T-helper 2 cell treated with Interferon-gamma antibody and Interleukin-4, amounts not matched to agents 5 μg/mL and 100 μg/mL, for 36 hours (primary cell): ENCODE results near the gene MGMT.

Source experiments
- DNase-seq: peaks from one replicate; pipeline ENCODE4 v3.0.0; 2021; ENCODE audit warnings: low spot score
- H3K27ac Mint-ChIP-seq: one replicate; pipeline ENCODE4 v1.8.0; 2021; ENCODE audit warnings: mild to moderate bottlenecking, mixed read lengths
- H3K27me3 Mint-ChIP-seq: one replicate; pipeline ENCODE4 v1.8.0; 2021; ENCODE audit warnings: low read depth, mixed read lengths
- H3K36me3 Mint-ChIP-seq: one replicate; pipeline ENCODE4 v1.8.0; 2021; ENCODE audit warnings: low read depth, mixed read lengths
- H3K4me1 Mint-ChIP-seq: one replicate; pipeline ENCODE4 v1.8.0; 2021; ENCODE audit warnings: low read depth, mixed read lengths
- H3K4me3 Mint-ChIP-seq: one replicate; pipeline ENCODE4 v1.8.0; 2022; ENCODE audit warnings: mild to moderate bottlenecking, moderate library complexity, mixed read lengths
- H3K9me3 Mint-ChIP-seq: one replicate; pipeline ENCODE4 v1.8.0; 2021; ENCODE audit warnings: mixed read lengths

Gene MGMT

GRCh38 chr10:129541748-129542487, 74.9 kb downstream of the MGMT start:
- Mint-ChIP-seq H3K4me1 (no peaks in the 10 kb centered on the region), H3K27me3 (no peaks in the 10 kb centered on the region), H3K9me3 (no peaks in the 10 kb centered on the region), H3K36me3 (no peaks in the 10 kb centered on the region), H3K27ac (no peak overlapping the region), H3K4me3 (no peak overlapping the region)
- no peak for DNase-seq

GRCh38 chr10:129542589-129542988, 75.5 kb downstream of the MGMT start:
- no peak overlapping the region for H3K27ac Mint-ChIP-seq
- H3K4me1 Mint-ChIP-seq = no peaks in the 10 kb centered on the region
- H3K36me3 Mint-ChIP-seq = no peaks in the 10 kb centered on the region
- H3K4me3 Mint-ChIP-seq = no peak overlapping the region
- H3K27me3 Mint-ChIP-seq = no peaks in the 10 kb centered on the region
- H3K9me3 Mint-ChIP-seq = no peaks in the 10 kb centered on the region
- no peak for DNase-seq

- no peaks in the 10 kb centered on the region for H3K9me3 Mint-ChIP-seq
- no peak overlapping the region for H3K4me3 Mint-ChIP-seq
- no peaks in the 10 kb centered on the region for H3K27me3 Mint-ChIP-seq
- H3K36me3 Mint-ChIP-seq = no peaks in the 10 kb centered on the region
- no peak overlapping the region for H3K27ac Mint-ChIP-seq
- no peaks in the 10 kb centered on the region for H3K4me1 Mint-ChIP-seq
- no peak for DNase-seq
Measured at GRCh38 chr10:129544205-129545202, 77.5 kb downstream of the MGMT start.

- Mint-ChIP-seq H3K4me1 (no peaks in the 10 kb centered on the region), H3K4me3 (no peak overlapping the region), H3K27ac (no peak overlapping the region), H3K9me3 (no peaks in the 10 kb centered on the region), H3K36me3 (no peaks in the 10 kb centered on the region), H3K27me3 (no peaks in the 10 kb centered on the region)
- DNase-seq = no peak
Measured at GRCh38 chr10:129545261-129545660, 78.2 kb downstream of the MGMT start.

GRCh38 chr10:129546106-129546505, 79.1 kb downstream of the MGMT start:
- H3K4me3 Mint-ChIP-seq = no peak overlapping the region
- H3K27ac Mint-ChIP-seq = no peak overlapping the region
- no peaks in the 10 kb centered on the region for H3K4me1 Mint-ChIP-seq
- no peaks in the 10 kb centered on the region for H3K9me3 Mint-ChIP-seq
- H3K27me3 Mint-ChIP-seq = no peaks in the 10 kb centered on the region
- H3K36me3 Mint-ChIP-seq = no peaks in the 10 kb centered on the region
- DNase-seq = no peak

- Mint-ChIP-seq H3K27me3 (no peaks in the 10 kb centered on the region), H3K4me1 (no peaks in the 10 kb centered on the region), H3K9me3 (no peaks in the 10 kb centered on the region), H3K4me3 (no peak overlapping the region), H3K36me3 (no peaks in the 10 kb centered on the region), H3K27ac (no peak overlapping the region)
- DNase-seq = no peak
Measured at GRCh38 chr10:129547608-129548007, 80.6 kb downstream of the MGMT start.

GRCh38 chr10:129548600-129548999, 81.6 kb downstream of the MGMT start:
- Mint-ChIP-seq H3K4me3 (no peak overlapping the region), H3K36me3 (no peaks in the 10 kb centered on the region), H3K4me1 (no peaks in the 10 kb centered on the region), H3K27ac (no peak overlapping the region), H3K27me3 (no peaks in the 10 kb centered on the region), H3K9me3 (no peaks in the 10 kb centered on the region)
- DNase-seq = no peak

- no peak overlapping the region for H3K27ac Mint-ChIP-seq
- H3K4me3 Mint-ChIP-seq = no peak overlapping the region
- no peaks in the 10 kb centered on the region for H3K4me1 Mint-ChIP-seq
- H3K36me3 Mint-ChIP-seq = no peaks in the 10 kb centered on the region
- DNase-seq = no peak
- H3K9me3 Mint-ChIP-seq = no peaks in the 10 kb centered on the region
- H3K27me3 Mint-ChIP-seq = no peaks in the 10 kb centered on the region
Measured at GRCh38 chr10:129550076-129550475, 83.0 kb downstream of the MGMT start.

GRCh38 chr10:129550658-129551057, 83.6 kb downstream of the MGMT start:
- no peak for DNase-seq
- no peaks in the 10 kb centered on the region for H3K27me3 Mint-ChIP-seq
- no peaks in the 10 kb centered on the region for H3K9me3 Mint-ChIP-seq
- no peaks in the 10 kb centered on the region for H3K36me3 Mint-ChIP-seq
- no peaks in the 10 kb centered on the region for H3K4me1 Mint-ChIP-seq
- no peak overlapping the region for H3K27ac Mint-ChIP-seq
- H3K4me3 Mint-ChIP-seq = no peak overlapping the region

- Mint-ChIP-seq H3K27me3 (no peaks in the 10 kb centered on the region), H3K4me3 (no peak overlapping the region), H3K9me3 (peaks cover 4% of the 10 kb centered on the region), H3K4me1 (no peaks in the 10 kb centered on the region), H3K27ac (no peak overlapping the region), H3K36me3 (no peaks in the 10 kb centered on the region)
- no peak for DNase-seq
Measured at GRCh38 chr10:129552119-129552518, 85.1 kb downstream of the MGMT start.

GRCh38 chr10:129553928-129554327, 86.9 kb downstream of the MGMT start:
- H3K27ac Mint-ChIP-seq = no peak overlapping the region

GRCh38 chr10:129556316-129556715, 89.3 kb downstream of the MGMT start:
- Mint-ChIP-seq H3K36me3 (no peaks in the 10 kb centered on the region), H3K27me3 (no peaks in the 10 kb centered on the region), H3K27ac (no peak overlapping the region), H3K9me3 (peaks cover 6% of the 10 kb centered on the region), H3K4me1 (no peaks in the 10 kb centered on the region), H3K4me3 (no peak overlapping the region)
- no peak for DNase-seq

More at GRCh38 chr10:129553928-129554327, 86.9 kb downstream of the MGMT start:
- no peaks in the 10 kb centered on the region for H3K27me3 Mint-ChIP-seq
- H3K36me3 Mint-ChIP-seq = no peaks in the 10 kb centered on the region
- no peaks in the 10 kb centered on the region for H3K4me1 Mint-ChIP-seq
- H3K9me3 Mint-ChIP-seq = peaks cover 6% of the 10 kb centered on the region
- H3K4me3 Mint-ChIP-seq = no peak overlapping the region
- no peak for DNase-seq

GRCh38 chr10:129560361-129560760, 93.3 kb downstream of the MGMT start:
- H3K4me3 Mint-ChIP-seq = no peak overlapping the region
- H3K36me3 Mint-ChIP-seq = peaks cover 2% of the 10 kb centered on the region
- no peaks in the 10 kb centered on the region for H3K4me1 Mint-ChIP-seq
- peaks cover 10% of the 10 kb centered on the region for H3K9me3 Mint-ChIP-seq
- H3K27ac Mint-ChIP-seq = no peak overlapping the region
- DNase-seq = no peak
- H3K27me3 Mint-ChIP-seq = no peaks in the 10 kb centered on the region

- Mint-ChIP-seq H3K4me3 (no peak overlapping the region), H3K27me3 (no peaks in the 10 kb centered on the region), H3K4me1 (no peaks in the 10 kb centered on the region), H3K9me3 (peaks cover 4% of the 10 kb centered on the region), H3K27ac (no peak overlapping the region), H3K36me3 (peaks cover 2% of the 10 kb centered on the region)
- no peak for DNase-seq
Measured at GRCh38 chr10:129562487-129562886, 95.4 kb downstream of the MGMT start.
